Activated CD4-positive, alpha-beta T cell treated with anti-CD3 and anti-CD28 coated beads, Interleukin-10, Interleukin-2, amounts not matched to agents 100 ng/mL and 50 ng/mL, durations not matched to agents 16 hours and 8 hours (primary cell): Measurements from ENCODE around the gene UBP1.
A peak's percentile ranks its signal among the peaks of the same experiment; 100 is the strongest.
"Not testable (repeated sequence)": the region's sequence is repeated elsewhere in the genome, so short reads cannot be mapped to it uniquely, and the experiment has no call there.

Experiments used
- DNase-seq: peaks from one replicate; pipeline ENCODE4 v3.0.0-alpha.2; 2020

The UBP1 gene, protein sequence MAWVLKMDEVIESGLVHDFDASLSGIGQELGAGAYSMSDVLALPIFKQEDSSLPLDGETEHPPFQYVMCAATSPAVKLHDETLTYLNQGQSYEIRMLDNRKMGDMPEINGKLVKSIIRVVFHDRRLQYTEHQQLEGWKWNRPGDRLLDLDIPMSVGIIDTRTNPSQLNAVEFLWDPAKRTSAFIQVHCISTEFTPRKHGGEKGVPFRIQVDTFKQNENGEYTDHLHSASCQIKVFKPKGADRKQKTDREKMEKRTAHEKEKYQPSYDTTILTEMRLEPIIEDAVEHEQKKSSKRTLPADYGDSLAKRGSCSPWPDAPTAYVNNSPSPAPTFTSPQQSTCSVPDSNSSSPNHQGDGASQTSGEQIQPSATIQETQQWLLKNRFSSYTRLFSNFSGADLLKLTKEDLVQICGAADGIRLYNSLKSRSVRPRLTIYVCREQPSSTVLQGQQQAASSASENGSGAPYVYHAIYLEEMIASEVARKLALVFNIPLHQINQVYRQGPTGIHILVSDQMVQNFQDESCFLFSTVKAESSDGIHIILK

DNA sequence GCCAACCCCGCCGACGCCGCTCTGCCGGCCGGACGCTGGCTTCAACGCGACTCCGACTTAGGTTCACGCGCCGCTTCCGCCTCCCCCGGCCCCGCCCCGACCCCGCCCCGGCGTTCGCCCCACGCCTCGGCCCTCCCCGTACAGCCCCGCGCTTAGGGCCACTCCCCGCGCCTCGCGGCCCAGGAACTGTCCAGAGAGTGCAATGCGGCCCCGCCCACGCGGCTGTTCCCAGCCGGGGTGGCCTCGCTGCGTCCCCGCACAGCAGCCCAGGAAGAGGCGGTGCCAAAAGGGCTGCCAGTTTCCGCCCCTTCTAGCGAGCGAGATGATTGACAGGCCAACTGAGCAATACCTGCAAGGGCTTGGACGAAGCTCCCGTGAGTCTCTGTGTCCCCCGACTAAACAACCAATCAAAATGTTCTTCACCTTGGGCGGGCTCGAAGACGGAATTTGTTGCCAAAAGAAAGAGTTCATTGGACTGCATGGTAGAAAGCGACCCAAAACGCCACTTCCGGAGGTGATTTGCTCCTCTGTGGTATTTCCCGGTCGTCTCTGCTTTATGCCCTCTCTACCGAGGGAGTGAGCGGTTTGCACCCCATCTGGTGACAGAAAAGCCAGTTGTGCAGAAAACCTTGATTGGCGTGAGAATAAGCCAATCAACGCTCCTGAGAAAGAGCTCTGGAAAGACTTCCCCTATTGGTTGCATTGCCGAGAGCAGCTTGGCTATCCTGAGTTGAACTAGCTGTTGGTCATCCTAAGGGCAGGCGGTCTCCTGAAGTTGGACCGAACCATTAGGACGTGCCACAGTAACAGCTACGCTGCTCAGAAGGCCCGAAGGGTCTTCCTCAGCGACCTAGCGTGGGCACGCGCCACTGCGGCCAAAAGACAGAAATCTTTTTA lies at the start of gene UBP1:
Gene UBP1, minus strand, starts transcription at position 78 of the 897 bp plus-strand sequence. CDS start 557 bp downstream, outside the sequence.
- DNase-seq, result peak; percentile 100

DNA sequence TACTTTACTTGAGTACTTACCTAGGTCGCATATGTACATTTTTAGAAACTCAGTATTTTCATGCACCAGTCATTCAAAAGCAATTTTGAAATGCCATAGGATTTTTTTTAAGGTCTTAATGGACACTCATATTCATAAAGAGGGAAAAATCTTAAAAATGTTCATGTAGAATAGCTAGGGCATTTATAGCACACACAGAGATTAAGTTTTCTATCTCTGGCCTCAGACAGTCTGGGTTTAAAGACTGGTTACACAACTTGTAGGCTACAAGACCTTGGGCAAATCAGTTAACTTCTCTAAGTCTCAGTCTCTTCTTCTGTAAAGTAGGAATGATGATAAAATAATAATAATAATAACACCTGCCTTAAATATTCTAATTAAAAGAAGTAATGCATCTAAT lies 48.5 kb upstream of the UBP1 start:
- DNase-seq, result no peak

DNA sequence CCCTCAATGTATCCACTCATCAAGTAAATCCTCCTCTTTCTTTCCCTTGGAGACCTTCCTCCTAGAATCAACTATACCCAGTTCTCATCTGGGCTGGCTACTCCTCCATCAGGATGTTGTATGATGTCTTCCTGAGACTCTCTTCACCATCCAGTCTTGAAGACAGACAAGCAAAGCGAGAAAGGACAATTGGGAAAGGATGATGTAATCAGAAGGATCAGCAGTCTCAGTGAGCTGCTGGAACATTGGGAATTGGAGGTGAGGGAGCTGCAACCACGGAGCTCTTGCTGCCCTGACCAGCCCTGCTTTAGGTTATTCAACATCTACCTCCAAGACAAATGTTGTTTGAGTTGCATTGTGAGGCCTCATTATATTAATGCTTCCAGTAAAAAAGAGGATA lies 48.0 kb upstream of the UBP1 start:
- DNase-seq, result no peak

DNA sequence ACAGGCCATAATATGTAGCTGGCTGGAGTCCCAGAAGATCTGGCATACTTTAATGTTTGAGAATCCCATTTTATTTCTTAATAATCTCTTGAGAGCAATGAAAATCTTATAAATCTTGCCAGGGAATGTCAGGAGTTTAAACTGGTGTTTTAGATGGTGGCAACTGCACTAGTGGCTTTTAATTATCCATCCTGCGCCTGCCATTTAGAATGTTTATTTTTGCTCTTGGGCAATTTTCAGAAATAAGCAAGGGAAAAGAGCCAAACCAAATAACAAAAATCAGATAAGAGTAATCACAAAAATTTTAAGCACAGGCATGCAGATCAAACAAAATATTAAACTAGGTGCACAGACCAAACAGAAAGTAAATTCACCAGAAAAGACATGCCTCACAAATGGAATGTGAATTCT lies 41.9 kb upstream of the UBP1 start:
- DNase-seq, result no peak

DNA sequence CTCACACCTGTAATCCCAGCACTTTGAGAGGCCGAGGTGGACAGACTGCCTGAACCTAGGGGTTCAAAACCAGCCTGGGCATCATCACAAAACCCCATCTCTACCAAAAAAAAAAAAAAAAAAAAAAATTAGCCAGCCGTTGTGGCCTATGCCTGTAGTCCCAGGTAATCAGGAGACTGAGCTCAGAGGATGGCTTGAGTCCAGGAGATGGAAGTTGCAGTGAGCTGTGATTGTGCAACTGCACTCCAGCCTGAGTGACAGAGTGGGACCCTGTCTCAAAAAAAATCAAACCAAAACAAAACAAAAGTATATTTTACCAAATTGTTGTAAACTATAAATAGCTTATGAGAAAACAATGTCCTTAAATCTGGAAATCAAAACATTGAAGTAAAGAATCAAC lies 34.7 kb upstream of the UBP1 start:
- DNase-seq, result no peak

DNA sequence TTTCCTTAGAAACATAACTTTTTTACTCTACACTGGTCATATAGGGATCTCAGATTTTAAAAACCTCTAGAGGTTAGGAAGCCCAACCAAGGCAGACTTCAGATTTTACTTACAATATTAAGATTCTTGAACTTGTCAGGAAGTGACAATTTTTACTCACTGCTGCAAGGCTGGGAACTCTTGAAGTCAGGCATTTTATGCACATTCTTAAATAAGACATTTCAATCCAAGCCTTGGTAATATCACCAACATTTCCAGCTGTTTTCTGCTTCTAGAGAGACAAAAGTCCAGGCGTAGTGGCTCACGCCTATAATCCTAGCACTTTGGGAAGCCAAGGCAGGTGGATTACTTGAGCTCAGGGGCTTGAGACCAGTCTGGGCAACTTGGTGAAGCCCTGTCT lies 33.6 kb upstream of the UBP1 start:
- no peak for DNase-seq

DNA sequence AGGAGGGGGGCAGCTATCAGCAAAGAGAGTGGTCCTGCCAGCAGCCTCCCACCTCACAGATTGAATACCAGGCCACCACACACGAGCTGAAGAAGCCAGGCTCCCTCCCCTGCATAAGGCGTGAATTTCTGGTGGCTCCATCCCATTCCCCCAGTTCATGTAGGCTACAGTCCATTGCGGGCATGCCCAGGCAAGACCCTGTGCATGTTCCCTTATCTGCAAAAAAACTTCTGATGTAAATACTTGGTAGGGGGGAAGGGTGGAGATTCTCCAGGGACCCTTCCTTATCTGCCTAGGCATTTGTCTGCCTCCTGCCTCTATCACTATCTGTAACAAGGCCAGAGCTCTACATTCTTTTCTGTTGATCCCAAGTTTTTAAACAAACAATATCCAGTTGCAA lies 27.6 kb upstream of the UBP1 start:
- no peak for DNase-seq

DNA sequence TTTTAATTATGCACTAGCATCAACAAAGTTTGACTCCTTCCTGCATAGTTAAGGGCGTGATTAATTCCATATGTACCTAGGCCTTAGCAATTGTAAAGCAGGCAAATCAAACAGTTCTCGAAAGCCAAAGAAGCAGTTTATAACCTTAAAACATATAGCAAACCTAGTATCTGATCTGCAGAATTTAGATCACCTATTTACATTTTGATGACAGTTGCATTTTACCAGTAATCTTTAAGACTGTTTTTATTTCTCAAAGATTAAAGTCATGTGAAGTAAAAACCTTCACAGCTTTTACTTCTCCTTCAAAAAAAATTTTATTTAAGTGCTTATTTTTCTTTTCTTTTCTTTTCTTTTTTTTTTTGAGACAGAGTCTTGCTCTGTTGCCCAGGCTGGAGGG lies 20.9 kb upstream of the UBP1 start:
- no peak for DNase-seq

DNA sequence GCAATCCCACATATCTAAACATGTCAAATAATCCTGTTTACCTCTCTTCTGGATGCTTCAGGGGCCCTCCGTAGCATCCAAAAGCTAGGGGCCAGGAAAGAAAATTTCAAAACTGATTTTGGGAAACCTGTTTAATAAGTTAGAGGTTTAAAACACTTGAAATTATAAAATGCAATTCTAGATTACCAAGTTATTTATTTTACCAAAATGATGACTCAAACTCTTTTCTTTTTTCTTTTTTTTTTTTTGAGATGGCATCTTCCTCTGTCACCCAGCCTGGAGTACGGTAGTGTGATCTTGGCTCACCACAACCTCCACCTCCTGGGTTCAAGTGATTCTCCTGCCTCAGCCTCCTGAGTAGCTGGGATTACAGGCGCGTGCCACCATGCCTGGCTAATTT lies 19.4 kb upstream of the UBP1 start:
- not testable (repeated sequence) for DNase-seq

DNA sequence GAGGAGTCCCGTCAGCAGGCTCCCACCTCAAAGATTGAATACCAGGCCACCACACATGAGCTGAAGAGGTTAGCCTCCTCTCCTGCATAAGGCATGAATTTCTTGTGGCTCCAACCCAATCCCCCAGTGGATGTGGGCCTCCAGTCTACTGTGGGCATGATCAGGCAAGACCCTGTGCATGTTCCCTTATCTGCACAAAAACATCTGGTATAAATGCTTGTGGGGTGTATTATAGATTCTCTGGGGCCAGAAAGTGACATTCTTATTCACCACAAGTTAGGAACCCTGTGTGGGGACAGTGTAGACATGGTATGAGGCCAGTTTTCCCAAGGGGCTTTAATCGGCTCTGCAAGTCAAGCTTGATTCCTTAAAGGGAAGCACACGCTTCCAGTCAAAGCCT lies 18.2 kb upstream of the UBP1 start:
- no peak for DNase-seq

DNA sequence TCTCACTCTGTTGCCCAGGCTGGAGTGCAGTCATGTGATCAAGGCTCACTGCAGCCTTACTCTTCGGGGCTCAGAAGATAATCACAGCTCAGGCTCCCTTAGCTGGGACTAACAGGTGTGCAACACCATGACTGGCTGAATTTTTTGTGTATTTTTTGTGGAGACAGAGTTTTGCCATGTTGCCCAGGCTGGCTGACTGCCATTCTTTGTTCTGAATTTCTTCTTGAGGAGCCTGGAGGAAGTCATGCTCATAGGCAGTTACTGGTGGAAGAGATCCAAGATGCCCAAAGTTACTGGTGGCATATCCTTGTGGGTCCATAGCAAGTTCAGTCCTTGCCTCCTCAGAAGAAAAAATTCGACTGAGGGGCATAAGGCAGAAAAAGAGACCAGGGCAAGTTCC lies 16.6 kb upstream of the UBP1 start:
- DNase-seq, result no peak

DNA sequence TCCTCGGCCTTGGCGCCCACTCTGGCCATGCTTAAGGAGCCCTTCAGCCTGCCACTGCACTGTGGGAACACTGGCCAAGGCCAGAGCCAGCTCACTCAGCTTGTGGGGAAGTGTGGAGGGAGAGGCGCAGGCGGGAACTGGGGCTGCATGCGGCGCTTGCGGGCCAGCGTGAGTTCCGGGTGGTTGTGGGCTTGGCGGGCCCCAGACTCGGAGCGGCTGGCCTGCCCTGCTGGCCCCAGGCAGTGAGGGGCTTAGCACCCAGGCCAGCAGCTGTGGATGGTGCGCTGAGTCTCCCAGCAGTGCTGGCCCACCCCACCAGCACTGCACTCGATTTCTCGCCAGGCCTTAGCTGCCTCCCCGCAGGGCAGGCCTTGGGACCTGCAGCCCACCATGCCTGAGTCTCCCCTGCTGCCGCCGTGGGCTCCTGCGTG lies 13.1 kb upstream of the UBP1 start:
- DNase-seq, result no peak

DNA sequence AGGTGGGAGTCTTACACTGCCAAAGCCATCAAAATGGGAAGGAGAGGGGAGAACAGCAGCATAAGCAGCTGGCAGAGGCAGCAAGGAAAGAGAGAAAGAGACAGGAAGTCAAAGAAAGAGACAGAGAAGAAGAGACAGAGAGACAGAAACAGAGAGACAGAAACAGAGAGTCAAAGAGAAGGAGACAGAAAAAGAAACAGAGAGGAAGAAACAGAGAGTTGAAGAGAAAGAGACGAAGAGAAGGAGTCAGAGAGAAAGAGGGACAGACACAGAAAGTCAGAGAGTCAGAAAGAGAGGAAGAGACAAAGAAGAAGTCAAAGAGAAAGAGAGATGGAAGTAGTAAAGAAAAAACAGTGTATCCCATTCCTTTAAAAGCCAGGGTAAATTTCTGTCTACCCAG lies 11.8 kb upstream of the UBP1 start:
- not testable (repeated sequence) for DNase-seq

DNA sequence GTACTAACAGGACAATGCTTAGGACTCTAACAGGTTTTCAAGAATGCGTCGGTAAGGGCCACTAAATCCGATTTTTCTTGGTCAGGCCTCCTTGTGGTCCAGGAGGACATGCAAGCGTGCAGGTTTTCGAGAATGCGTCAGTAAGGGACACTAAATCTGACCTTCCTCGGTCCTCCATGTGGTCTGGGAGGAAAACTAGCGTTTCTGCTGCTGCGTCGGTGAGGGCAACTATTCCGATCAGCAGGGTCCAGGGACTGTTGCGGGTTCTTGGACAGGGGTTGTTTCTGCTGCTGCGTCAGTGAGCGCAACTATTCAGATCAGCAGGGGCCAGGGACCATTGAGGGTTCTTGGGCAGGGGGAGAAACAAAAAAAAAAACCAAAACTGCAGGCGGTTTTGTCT lies 7.8 kb upstream of the UBP1 start:
- DNase-seq, result no peak

DNA sequence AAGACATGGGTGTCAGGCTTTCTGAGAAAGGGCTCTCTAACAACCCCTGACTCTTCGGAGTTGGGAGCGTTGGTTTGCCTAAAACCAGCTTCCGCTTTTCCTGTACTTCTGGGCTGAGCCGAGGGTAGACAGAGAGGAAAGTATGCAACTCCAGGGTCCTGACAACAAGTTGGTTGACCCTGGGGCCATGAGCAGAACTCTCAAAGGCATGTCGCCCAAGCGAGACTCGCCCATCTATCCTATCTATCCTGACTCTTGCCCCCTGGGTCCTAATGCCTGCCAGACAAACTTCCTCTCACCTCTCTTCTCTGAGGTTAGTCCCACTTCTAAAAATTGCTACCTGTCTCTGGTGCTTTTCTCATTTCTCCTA lies 7.0 kb upstream of the UBP1 start:
- not testable (repeated sequence) for DNase-seq

DNA sequence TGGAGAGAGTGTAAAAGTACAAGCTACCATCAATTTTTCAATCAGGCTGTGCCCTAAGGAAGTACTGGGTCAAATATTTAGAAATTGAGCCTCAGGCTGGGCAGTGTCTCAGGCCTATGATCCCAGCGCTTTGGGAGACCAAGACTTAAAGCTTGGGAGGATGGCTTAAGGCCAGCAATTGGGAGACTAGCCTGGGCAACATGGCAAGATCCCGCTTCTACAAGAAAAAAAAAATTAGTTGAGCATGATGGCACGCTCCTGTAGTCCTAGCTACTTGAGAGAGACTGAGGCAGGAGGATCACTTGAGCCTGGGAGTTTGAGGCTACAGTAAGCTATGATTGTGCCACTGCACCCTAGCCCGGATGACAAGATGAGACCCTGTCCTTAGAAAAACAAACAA lies 2.0 kb upstream of the UBP1 start:
- no peak for DNase-seq

DNA sequence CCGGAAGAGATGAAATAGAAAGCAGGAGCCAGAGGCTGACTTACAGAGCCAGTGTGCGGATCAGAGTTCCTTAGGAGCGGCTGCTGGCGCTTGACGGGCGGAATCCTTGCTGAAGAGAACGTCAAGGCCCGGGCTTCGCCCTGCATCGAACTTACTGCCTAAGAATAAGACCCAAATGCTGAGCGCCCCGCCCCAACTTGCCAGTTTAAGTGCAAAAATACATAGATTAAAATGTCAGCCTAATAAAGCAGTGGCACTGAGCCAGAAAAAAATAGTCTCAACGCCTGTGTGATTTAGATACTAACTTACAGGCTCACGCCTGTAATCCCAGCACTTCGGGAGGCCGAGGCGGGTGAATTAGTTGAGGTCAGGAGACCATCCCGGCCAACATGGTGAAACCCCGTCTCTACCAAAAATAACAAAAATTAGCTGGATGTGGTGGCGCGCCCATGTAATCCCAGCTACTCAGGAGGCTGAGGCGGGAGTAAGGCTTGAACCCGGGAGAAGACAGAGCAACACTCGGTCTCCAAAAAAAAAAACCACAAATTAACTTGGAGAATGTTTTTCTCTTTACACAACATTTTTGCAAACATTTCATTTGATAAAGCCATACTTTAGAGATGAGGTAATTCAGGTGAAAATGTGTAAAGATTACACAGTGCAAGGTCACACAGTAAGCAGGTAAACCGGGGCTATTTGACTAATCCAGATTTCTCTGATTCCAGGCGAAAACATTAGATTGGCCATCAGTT lies 1.2 kb upstream of the UBP1 start:
- DNase-seq, result no peak

DNA sequence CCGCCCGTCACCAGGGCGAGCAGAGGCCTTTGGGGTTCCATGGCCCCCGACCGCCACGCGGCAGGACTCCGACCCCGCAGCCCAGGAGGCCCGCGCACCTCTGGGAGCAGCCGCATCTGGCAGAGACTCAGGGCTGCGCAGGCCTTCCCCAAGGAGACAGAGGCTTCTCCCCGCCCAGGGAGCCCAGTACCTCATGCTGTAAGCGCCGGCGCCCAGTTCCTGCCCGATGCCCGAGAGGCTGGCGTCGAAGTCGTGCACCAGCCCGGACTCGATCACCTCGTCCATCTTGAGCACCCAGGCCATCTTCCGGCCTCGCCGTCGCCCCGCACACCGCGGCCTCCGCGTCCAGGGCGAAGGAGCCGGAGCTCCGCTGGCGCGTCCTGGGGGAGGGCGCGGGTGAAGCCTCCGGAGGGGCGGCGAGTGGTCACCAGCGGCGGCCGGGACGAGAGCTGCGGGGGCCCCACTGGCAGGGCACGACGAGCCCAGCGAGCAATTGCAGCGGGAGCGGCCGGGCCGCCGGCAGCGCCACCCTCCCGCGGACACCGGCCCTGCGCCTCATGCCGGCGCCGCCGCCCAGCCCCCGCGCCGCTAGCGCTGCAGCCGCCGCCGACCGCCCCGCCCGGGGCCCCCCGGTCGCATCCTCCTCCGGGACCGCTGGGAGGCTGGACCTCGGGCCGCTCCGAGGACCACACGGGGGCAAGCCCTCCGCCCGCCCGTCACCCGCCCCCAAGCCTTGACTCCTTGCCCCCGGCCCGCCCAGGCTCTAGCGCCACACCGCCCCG lies 468 bp downstream of the UBP1 start:
- DNase-seq, result peak; percentile 58

DNA sequence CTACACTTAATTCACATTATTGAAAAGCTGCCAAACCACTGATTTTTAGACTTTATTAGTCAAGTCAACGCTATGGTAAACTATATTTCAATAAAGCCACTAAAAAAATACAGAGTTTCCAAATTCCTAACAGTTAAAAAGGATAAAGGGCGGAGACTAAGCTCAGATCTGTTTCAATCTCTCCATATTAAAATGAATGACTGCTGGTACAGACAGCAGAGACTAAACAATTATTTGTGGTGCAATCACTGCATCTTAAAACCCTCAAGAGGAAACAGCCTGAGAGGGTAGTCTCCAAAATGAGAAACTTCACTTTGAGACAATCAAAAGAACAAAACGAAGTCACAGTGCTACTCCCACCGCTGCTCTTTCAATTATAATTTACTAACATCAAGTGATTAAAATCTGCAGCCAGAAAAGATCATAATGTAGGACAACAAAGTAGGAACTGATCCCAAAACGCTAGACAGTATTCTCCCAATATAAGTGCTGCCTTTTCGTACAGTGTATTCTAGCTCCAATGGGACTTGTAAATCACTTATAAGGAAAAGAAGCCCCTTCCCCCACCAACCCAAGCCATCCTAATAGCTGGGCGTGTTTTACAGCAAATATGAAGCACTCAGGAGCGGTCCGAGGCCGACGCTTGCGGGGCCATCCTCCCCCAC lies 1.2 kb downstream of the UBP1 start:
- DNase-seq, result no peak

DNA sequence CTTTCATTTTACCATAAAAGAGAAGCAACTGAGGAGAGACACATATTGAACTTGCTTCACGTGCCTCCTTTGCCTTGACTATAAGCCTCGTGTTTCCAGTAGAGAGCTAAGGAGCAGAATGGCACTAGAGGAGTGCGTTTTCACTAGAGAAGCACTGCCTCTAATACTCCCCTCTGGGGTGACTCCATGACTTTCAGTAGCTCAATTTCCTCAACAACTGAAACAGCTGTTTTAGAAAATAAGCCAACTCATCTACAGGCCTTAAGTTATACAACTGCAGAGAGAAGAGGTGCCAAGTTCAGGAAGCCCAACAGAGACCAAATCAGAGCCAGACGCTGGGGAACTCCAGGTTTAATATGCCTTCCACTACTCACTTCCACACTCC lies 1.9 kb downstream of the UBP1 start:
- peak; percentile 38 for DNase-seq

DNA sequence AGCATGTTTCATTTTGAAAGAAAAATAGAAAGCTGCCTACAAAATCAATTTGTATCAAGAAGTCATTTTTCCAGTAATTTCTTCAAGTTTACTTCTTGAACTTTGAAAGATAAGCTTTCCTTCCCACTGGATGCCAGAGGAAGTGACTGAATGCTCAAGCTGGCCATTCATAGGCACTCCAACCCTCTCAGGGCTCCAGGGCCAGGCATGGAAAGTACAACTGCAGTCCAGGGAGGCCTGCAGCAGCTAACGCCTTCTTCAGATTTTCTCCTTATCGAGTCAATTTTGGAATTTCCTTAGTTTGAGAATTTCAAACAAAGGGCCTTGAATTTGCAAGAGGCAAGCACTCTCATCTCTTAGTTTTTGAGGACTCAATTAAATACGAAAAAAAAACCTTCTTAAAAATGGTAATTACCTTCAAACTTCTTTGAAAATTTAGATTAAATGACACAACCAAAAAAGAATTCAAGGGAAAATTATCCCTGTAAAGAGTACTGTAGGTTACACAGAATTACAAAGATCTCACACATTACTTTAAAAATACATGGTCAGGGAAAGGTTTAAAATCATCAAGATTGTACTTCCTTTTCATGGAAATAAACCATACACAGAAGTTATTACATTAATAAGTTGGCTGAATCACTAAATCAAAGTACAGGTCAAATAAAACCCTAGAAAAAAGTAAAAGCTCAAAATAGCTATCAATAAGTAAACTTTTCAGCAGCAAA lies 2.5 kb downstream of the UBP1 start:
- no peak for DNase-seq
